Measurements from ENCODE around the gene GALNS.

DNA sequence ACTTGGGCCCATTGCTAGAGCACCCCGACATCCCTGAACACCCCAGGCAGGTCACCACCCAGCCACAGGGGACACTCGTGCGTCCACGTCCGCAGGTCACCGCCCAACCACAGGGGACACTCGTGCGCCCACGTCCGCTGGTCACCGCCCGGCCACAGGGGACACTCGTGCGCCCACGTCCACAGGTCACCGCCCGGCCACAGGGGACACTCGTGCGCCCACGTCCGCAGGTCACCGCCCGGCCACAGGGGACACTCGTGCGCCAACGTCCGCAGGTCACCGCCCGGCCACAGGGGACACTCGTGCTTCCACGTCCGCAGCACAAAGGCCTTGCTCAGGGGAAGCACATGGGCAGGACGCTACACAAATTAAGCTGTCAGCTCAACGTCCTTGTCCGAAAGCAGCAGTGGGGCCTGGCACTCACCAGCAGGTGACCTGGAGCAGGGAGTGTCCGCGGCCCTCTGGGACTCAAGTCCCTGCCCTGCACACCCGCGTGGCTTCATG lies 17.7 kb downstream of the GALNS start:
- TF ChIP-seq, protein P1, sequence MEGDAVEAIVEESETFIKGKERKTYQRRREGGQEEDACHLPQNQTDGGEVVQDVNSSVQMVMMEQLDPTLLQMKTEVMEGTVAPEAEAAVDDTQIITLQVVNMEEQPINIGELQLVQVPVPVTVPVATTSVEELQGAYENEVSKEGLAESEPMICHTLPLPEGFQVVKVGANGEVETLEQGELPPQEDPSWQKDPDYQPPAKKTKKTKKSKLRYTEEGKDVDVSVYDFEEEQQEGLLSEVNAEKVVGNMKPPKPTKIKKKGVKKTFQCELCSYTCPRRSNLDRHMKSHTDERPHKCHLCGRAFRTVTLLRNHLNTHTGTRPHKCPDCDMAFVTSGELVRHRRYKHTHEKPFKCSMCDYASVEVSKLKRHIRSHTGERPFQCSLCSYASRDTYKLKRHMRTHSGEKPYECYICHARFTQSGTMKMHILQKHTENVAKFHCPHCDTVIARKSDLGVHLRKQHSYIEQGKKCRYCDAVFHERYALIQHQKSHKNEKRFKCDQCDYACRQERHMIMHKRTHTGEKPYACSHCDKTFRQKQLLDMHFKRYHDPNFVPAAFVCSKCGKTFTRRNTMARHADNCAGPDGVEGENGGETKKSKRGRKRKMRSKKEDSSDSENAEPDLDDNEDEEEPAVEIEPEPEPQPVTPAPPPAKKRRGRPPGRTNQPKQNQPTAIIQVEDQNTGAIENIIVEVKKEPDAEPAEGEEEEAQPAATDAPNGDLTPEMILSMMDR (conservative IDR thresholded peaks at IDR 0.05), result no peak
- no peak for TF ChIP-seq EZH2 (IDR thresholded peaks at IDR 0.05; ENCODE audit: low read depth)
